HepG2 (cell line): Measurements from ENCODE around the gene EIF2B1. TPM values are rescaled to one million over a fixed set of nuclear protein-coding genes. Genes with fewer than 3 reads are reported as not detected.

Source experiments
- ATF1 ChIP-seq: IDR thresholded peaks from 2 replicates; pipeline ENCODE4 v1.6.1; 2016; ENCODE audit warnings: mild to moderate bottlenecking, control low read depth
- FOXJ3 ChIP-seq: sonication (generic); formaldehyde crosslinking; IDR thresholded peaks from 2 replicates; pipeline ENCODE4 v1.4.0; 2020; ENCODE audit warnings: missing genetic modification reagents, mild to moderate bottlenecking, borderline replicate concordance
- GPN1 ChIP-seq: sonication (generic); formaldehyde crosslinking; IDR thresholded peaks from 2 replicates; pipeline ENCODE4 v1.5.1; 2020; ENCODE audit warnings: missing genetic modification reagents, borderline replicate concordance
- NFRKB ChIP-seq: fragments of 450-650 bp; IDR thresholded peaks from 2 replicates; pipeline ENCODE4 v1.6.1; 2017
- REXO4 ChIP-seq: sonication (generic); formaldehyde crosslinking; IDR thresholded peaks from 2 replicates; pipeline ENCODE4 v1.8.0; 2022; ENCODE audit warnings: missing genetic modification reagents, mild to moderate bottlenecking, borderline replicate concordance
- TBL1XR1 ChIP-seq: fragments of 150-350 bp; IDR thresholded peaks from 2 replicates; pipeline ENCODE4 v1.6.1; 2014; ENCODE audit warnings: borderline replicate concordance, low read length; ENCODE audit not compliant: partially characterized antibody
- ZNF484 ChIP-seq: sonication (generic); formaldehyde crosslinking; IDR thresholded peaks from 2 replicates; pipeline ENCODE4 v1.5.1; 2020; ENCODE audit warnings: mild to moderate bottlenecking, low read depth, missing genetic modification reagents, borderline replicate concordance
- ZNF569 ChIP-seq: sonication (generic); formaldehyde crosslinking; IDR thresholded peaks from 2 replicates; pipeline ENCODE4 v1.5.0; 2020; ENCODE audit warnings: mild to moderate bottlenecking, missing genetic modification reagents, moderate library complexity, borderline replicate concordance
- ZNF605 ChIP-seq: sonication (generic); formaldehyde crosslinking; IDR thresholded peaks from 2 replicates; pipeline ENCODE4 v1.8.0; 2022; ENCODE audit warnings: mild to moderate bottlenecking, missing genetic modification reagents
- ZNF607 ChIP-seq: sonication (generic); formaldehyde crosslinking; IDR thresholded peaks from 2 replicates; pipeline ENCODE4 v1.5.1; 2020; ENCODE audit warnings: missing genetic modification reagents, mild to moderate bottlenecking, borderline replicate concordance
- ZSCAN12 ChIP-seq: sonication (generic); formaldehyde crosslinking; IDR thresholded peaks from 2 replicates; pipeline ENCODE4 v1.9.0; 2021; ENCODE audit warnings: mild to moderate bottlenecking, missing genetic modification reagents
- polyA plus RNA-seq, 8 experiments: library from polyadenylated mRNA; depleted of rRNA in 3 of 8; stranded (reverse) in 7 of 8; unstranded in 1 of 8; fragments of >200 nt; fragmentation: Illumina TruSeq in 4 of 8; extraction: Trizol in 4 of 8; gene quantifications; 2 replicates each; pipeline versions ENCODE4 v1.2.1 to v1.2.3, GENCODE V29; 2011 to 2016; ENCODE audit warnings: low read depth in 4 of 8, missing spikeins in 1 of 8, mixed read lengths in 1 of 8; ENCODE audit not compliant: insufficient read depth in 1 of 8
- total RNA-seq, 5 experiments: library from RNA; depleted of rRNA; stranded (reverse); fragments of >200 nt; fragmentation: Illumina TruSeq; extraction: Trizol; gene quantifications; 2 replicates each; pipeline ENCODE4 v1.2.3, GENCODE V29; 2016; ENCODE audit warnings: low read depth in 1 of 5
- TF ChIP-seq, protein P1 (sequence below): sonication (generic); formaldehyde crosslinking; IDR thresholded peaks from 2 replicates; pipeline ENCODE4 v1.5.0; 2020; ENCODE audit warnings: mild to moderate bottlenecking, missing genetic modification reagents, borderline replicate concordance
- TF ChIP-seq, protein P2 (sequence below): sonication (generic); formaldehyde crosslinking; conservative IDR thresholded peaks from 2 replicates; pipeline ENCODE4 v1.4.0; 2020; ENCODE audit warnings: mild to moderate bottlenecking, missing genetic modification reagents, moderate library complexity
- TF ChIP-seq, protein P3 (sequence below): sonication (generic); formaldehyde crosslinking; IDR thresholded peaks from 2 replicates; pipeline ENCODE4 v1.9.0; 2022; ENCODE audit warnings: low read depth, missing genetic modification reagents
- TF ChIP-seq, protein P4 (sequence below): IDR thresholded peaks from 2 replicates; pipeline ENCODE4 v1.6.1; 2016; ENCODE audit warnings: missing biosample characterization, missing genetic modification reagents, low read depth
- TF ChIP-seq, protein P5 (sequence below), 2 experiments: sonication (generic) in 1 of 2; formaldehyde crosslinking in 1 of 2; IDR thresholded peaks; 2 replicates each; pipeline versions ENCODE4 v1.4.0 to v1.6.1; 2018 to 2020; ENCODE audit warnings: missing genetic modification reagents in 2 of 2, borderline replicate concordance in 1 of 2, low read depth in 1 of 2, mild to moderate bottlenecking in 1 of 2, missing biosample characterization in 1 of 2

Gene EIF2B1
- total and polyA plus RNA-seq, 2 of the 13 experiments (the other 11 are each of a cell fraction or from before 2014, with no cell fraction given), result 18.7 to 37.4 TPM

DNA sequence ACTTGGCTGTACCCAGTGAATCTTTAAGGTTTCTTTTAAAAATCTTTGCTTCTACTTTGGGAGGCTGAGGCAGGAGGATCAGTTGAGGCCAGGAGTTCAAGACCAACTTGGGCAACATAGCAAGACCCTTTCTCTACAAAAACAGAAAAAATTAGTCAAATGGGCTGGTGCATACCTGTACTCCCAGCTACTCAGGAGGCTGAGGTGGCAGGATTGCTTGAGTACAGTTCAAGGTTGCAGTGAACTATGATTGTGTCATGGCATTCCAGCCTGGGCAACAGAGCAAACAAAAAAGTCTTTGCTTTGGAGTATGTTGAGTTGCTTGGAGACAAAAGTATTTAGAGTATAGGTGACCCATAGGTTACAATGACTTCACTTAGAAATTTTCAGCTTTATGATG is 37.8 kb downstream of the EIF2B1 start (continued):
- TF ChIP-seq, protein P1, sequence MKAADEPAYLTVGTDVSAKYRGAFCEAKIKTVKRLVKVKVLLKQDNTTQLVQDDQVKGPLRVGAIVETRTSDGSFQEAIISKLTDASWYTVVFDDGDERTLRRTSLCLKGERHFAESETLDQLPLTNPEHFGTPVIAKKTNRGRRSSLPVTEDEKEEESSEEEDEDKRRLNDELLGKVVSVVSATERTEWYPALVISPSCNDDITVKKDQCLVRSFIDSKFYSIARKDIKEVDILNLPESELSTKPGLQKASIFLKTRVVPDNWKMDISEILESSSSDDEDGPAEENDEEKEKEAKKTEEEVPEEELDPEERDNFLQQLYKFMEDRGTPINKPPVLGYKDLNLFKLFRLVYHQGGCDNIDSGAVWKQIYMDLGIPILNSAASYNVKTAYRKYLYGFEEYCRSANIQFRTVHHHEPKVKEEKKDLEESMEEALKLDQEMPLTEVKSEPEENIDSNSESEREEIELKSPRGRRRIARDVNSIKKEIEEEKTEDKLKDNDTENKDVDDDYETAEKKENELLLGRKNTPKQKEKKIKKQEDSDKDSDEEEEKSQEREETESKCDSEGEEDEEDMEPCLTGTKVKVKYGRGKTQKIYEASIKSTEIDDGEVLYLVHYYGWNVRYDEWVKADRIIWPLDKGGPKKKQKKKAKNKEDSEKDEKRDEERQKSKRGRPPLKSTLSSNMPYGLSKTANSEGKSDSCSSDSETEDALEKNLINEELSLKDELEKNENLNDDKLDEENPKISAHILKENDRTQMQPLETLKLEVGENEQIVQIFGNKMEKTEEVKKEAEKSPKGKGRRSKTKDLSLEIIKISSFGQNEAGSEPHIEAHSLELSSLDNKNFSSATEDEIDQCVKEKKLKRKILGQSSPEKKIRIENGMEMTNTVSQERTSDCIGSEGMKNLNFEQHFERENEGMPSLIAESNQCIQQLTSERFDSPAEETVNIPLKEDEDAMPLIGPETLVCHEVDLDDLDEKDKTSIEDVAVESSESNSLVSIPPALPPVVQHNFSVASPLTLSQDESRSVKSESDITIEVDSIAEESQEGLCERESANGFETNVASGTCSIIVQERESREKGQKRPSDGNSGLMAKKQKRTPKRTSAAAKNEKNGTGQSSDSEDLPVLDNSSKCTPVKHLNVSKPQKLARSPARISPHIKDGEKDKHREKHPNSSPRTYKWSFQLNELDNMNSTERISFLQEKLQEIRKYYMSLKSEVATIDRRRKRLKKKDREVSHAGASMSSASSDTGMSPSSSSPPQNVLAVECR (CRISPR knock-in tag), result peak; percentile 56; the same call in 1 of the 2 replicates
- TF ChIP-seq TBL1XR1 (peak; percentile 76), FOXJ3 (CRISPR knock-in tag) (peak; percentile 50), ZNF484 (CRISPR knock-in tag) (no peak), ZSCAN12 (CRISPR knock-in tag) (no peak), GPN1 (CRISPR knock-in tag) (no peak), ZNF605 (CRISPR knock-in tag) (no peak), REXO4 (CRISPR knock-in tag) (no peak), ZNF569 (CRISPR knock-in tag) (no peak), ATF1 (CRISPR knock-in tag) (no peak), ZNF607 (no peak), NFRKB (no peak)
- TF ChIP-seq, protein P2, sequence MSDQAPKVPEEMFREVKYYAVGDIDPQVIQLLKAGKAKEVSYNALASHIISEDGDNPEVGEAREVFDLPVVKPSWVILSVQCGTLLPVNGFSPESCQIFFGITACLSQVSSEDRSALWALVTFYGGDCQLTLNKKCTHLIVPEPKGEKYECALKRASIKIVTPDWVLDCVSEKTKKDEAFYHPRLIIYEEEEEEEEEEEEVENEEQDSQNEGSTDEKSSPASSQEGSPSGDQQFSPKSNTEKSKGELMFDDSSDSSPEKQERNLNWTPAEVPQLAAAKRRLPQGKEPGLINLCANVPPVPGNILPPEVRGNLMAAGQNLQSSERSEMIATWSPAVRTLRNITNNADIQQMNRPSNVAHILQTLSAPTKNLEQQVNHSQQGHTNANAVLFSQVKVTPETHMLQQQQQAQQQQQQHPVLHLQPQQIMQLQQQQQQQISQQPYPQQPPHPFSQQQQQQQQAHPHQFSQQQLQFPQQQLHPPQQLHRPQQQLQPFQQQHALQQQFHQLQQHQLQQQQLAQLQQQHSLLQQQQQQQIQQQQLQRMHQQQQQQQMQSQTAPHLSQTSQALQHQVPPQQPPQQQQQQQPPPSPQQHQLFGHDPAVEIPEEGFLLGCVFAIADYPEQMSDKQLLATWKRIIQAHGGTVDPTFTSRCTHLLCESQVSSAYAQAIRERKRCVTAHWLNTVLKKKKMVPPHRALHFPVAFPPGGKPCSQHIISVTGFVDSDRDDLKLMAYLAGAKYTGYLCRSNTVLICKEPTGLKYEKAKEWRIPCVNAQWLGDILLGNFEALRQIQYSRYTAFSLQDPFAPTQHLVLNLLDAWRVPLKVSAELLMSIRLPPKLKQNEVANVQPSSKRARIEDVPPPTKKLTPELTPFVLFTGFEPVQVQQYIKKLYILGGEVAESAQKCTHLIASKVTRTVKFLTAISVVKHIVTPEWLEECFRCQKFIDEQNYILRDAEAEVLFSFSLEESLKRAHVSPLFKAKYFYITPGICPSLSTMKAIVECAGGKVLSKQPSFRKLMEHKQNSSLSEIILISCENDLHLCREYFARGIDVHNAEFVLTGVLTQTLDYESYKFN, result peak; percentile 78
- TF ChIP-seq, protein P3, sequence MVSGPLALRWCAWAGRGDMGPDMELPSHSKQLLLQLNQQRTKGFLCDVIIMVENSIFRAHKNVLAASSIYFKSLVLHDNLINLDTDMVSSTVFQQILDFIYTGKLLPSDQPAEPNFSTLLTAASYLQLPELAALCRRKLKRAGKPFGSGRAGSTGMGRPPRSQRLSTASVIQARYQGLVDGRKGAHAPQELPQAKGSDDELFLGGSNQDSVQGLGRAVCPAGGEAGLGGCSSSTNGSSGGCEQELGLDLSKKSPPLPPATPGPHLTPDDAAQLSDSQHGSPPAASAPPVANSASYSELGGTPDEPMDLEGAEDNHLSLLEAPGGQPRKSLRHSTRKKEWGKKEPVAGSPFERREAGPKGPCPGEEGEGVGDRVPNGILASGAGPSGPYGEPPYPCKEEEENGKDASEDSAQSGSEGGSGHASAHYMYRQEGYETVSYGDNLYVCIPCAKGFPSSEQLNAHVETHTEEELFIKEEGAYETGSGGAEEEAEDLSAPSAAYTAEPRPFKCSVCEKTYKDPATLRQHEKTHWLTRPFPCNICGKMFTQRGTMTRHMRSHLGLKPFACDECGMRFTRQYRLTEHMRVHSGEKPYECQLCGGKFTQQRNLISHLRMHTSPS (CRISPR knock-in tag), result peak; percentile 71; the same call in 1 of the 2 replicates
- TF ChIP-seq, protein P4, sequence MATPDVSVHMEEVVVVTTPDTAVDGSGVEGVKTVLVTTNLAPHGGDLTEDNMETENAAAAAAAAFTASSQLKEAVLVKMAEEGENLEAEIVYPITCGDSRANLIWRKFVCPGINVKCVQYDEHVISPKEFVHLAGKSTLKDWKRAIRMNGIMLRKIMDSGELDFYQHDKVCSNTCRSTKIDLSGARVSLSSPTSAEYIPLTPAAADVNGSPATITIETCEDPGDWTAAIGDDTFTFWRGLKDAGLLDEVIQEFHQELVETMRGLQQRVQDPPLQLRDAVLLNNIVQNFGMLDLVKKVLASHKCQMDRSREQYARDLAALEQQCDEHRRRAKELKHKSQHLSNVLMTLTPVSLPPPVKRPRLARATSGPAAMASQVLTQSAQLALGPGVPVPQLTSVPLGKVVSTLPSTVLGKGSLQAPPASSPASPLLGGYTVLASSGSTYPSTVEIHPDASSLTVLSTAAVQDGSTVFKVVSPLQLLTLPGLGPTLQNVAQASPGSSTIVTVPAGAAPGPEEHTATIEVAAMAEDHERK (CRISPR knock-in tag), result no peak
- TF ChIP-seq, protein P5, sequence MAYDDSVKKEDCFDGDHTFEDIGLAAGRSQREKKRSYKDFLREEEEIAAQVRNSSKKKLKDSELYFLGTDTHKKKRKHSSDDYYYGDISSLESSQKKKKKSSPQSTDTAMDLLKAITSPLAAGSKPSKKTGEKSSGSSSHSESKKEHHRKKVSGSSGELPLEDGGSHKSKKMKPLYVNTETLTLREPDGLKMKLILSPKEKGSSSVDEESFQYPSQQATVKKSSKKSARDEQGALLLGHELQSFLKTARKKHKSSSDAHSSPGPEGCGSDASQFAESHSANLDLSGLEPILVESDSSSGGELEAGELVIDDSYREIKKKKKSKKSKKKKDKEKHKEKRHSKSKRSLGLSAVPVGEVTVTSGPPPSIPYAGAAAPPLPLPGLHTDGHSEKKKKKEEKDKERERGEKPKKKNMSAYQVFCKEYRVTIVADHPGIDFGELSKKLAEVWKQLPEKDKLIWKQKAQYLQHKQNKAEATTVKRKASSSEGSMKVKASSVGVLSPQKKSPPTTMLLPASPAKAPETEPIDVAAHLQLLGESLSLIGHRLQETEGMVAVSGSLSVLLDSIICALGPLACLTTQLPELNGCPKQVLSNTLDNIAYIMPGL (CRISPR knock-in tag; IDR thresholded peaks at IDR 0.05; ENCODE audit: borderline replicate concordance in 1 of 2, low read depth in 1 of 2), result no peak; a peak in 1 of 4 replicates
